ENCODE data around the gene RMP24.
A peak's percentile ranks its signal among the peaks of the same experiment; 100 is the strongest.
"Not testable (repeated sequence)": the region's sequence is repeated elsewhere in the genome, so short reads cannot be mapped to it uniquely, and the experiment has no call there.

The RMP24 gene

DNA sequence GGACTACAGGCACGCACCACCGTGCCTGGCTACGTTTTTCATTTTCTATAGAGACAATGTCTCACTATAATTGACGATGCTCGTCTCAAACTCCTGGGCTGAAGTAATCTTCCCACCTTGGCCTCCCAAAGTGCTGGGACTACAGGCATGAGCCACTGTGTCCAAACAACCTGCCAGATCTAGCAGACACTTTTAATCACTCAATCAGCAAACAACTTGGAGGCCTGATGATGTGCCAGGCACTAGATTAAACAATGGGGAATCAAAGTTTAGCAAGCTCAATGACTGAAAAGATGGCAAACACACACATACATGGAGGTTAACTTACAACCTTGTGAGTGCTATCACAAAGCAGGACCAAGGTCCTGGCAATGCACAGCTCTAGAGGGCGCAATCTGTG, 29.8 kb upstream of the RMP24 start:
- H2AFZ ChIP-seq (ENCODE audit: low read depth, low read length) = no peak overlapping the region
- peaks cover 5% of the 10 kb centered on the region for H3K27me3 ChIP-seq (ENCODE audit: insufficient read depth, low read length)
- H3K4me3 ChIP-seq (ENCODE audit: low read length) = no peak overlapping the region
- H3K9me3 ChIP-seq (ENCODE audit: low read length) = no peaks in the 10 kb centered on the region
- no peaks in the 10 kb centered on the region for H3K4me1 ChIP-seq (ENCODE audit: insufficient read depth, low read length)
- no peaks in the 10 kb centered on the region for H3K36me3 ChIP-seq (ENCODE audit: insufficient read depth, low read length)

DNA sequence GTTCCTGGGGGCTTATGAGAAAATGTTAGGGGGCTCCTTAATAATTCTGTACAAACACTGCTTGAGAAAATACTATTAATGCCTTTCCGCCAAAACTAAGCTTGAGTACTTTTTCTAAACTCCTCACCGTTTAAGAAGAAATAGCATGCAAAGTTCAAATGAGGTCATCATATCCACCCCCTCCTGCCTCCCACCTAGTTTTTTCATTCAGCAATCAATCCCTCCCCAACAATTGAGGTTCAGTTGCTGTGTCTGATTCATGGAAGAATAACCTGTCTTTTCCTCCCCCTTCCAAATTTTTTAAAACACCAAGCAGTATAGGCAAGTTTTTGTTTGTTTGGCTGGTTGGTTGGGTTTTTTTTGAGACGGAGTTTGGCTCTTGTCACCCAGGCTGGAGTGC, 24.4 kb upstream of the RMP24 start:
- peaks cover 23% of the 10 kb centered on the region for H3K27me3 ChIP-seq (ENCODE audit: insufficient read depth, low read length)
- H2AFZ ChIP-seq (ENCODE audit: low read depth, low read length) = no peak overlapping the region
- no peaks in the 10 kb centered on the region for H3K36me3 ChIP-seq (ENCODE audit: insufficient read depth, low read length)
- no peaks in the 10 kb centered on the region for H3K9me3 ChIP-seq (ENCODE audit: low read length)
- no peak overlapping the region for H3K4me3 ChIP-seq (ENCODE audit: low read length)
- peaks cover 5% of the 10 kb centered on the region for H3K4me1 ChIP-seq (ENCODE audit: insufficient read depth, low read length)

DNA sequence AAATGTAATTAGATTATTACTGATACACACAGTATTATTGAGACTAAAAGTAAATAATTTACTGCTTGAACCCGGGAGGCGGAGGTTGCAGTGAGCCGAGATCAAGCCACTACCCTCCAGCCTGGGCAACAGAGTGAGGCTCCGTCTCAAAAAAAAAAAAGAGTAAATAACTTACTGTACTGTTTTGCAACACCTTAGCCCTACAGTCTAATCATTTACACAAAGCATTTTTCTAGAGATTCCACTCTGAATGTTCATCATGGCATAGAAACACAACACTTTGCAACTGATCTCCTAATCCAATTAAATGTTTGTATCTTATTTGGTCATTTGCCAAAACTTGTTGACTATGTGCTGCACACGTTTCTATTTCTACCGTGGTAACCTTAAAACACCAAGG, 23.4 kb upstream of the RMP24 start:
- peaks cover 5% of the 10 kb centered on the region for H3K4me1 ChIP-seq (ENCODE audit: insufficient read depth, low read length)
- H3K4me3 ChIP-seq (ENCODE audit: low read length) = no peak overlapping the region
- H3K27me3 ChIP-seq (ENCODE audit: insufficient read depth, low read length) = peaks cover 23% of the 10 kb centered on the region
- H3K36me3 ChIP-seq (ENCODE audit: insufficient read depth, low read length) = no peaks in the 10 kb centered on the region
- H3K9me3 ChIP-seq (ENCODE audit: low read length) = no peaks in the 10 kb centered on the region
- no peak overlapping the region for H2AFZ ChIP-seq (ENCODE audit: low read depth, low read length)

DNA sequence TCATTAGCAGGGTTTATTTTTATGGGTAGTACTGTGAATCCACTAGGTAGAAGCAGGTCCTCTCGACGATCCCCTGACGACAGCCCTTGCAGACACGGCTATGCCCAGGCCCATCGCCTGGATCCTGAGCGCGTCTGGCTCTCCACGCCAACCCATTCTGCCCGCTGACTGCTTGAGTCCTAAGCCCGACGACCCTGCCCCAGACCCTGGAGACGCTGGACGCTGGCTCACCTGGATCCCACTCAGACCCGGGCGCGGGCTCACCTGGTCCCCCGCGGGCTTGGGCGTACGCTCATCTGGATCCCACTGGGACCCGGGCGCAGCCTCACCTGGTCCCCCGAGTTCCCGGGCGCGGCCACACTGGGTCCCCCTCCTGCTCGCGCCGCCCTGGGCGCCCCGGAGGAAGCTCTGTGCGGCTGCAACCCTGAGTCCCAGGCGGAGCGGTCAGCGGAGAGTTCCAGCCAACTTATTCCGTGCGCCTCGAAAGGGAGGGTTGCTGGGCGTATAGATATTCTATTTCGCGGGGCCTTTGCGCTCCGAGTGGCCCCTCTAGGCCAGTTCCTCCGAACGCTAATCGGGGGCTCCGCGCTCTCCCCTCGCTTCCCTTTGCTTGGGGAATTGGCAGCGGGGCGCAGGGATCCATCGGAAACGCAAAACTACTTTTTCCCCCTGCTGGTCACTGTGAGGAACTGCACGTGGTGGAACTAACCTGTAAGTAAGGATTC, 22.4 kb upstream of the RMP24 start:
- Histone ChIP-seq H3K9me3 (ENCODE audit: low read length) (no peaks in the 10 kb centered on the region), H2AFZ (ENCODE audit: low read depth, low read length) (peak overlapping the region; percentile 81), H3K4me3 (ENCODE audit: low read length) (peak overlapping the region; percentile 45), H3K4me1 (ENCODE audit: insufficient read depth, low read length) (peaks cover 5% of the 10 kb centered on the region), H3K27me3 (ENCODE audit: insufficient read depth, low read length) (peaks cover 18% of the 10 kb centered on the region), H3K36me3 (ENCODE audit: insufficient read depth, low read length) (no peaks in the 10 kb centered on the region)

DNA sequence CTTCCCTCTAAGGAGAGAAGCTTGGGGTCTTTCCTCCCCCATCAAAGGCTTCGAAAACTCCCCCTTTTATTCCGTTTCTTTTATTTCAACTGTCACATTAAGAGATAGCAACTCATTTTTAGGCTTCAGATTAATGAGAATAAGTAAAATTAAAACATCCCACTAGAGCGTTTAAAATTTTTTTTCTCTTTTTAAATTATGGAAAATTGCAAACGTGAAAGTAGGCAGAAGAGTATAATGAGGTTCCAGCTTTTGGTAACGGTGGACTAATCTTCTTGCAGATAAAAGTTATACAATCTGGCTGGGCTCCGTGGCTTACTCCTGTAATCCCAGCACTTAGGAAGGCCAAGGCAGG, 21.9 kb upstream of the RMP24 start:
- peak overlapping the region; percentile 45 for H3K4me3 ChIP-seq (ENCODE audit: low read length)
- peaks cover 5% of the 10 kb centered on the region for H3K4me1 ChIP-seq (ENCODE audit: insufficient read depth, low read length)

DNA sequence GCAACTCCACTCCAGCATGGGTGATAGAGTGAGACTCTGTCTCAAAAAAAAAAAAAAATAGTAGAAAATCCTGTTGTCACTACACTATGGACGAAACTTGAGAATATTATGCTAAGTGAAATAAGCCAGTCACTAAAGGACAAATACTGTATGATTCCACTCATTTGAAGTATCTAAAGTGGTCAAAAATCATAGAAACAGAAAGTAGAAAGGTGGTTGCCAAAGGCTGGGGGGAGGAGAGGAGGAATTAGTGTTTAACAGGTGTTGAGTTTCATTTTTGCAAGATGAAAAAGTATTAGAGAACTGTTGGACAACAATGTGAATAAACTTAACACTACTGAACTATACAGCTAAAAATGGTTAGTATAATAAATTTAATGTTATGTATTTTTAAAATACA, 18.8 kb upstream of the RMP24 start:
- Histone ChIP-seq H3K27me3 (ENCODE audit: insufficient read depth, low read length) (peaks cover 11% of the 10 kb centered on the region), H3K4me1 (ENCODE audit: insufficient read depth, low read length) (peaks cover 5% of the 10 kb centered on the region), H2AFZ (ENCODE audit: low read depth, low read length) (no peak overlapping the region)

More for the DNA sequence above, 21.9 kb upstream of the RMP24 start:
- Histone ChIP-seq H3K27me3 (ENCODE audit: insufficient read depth, low read length) (peaks cover 18% of the 10 kb centered on the region), H3K36me3 (ENCODE audit: insufficient read depth, low read length) (no peaks in the 10 kb centered on the region), H2AFZ (ENCODE audit: low read depth, low read length) (peak overlapping the region; percentile 81), H3K9me3 (ENCODE audit: low read length) (no peaks in the 10 kb centered on the region)

DNA sequence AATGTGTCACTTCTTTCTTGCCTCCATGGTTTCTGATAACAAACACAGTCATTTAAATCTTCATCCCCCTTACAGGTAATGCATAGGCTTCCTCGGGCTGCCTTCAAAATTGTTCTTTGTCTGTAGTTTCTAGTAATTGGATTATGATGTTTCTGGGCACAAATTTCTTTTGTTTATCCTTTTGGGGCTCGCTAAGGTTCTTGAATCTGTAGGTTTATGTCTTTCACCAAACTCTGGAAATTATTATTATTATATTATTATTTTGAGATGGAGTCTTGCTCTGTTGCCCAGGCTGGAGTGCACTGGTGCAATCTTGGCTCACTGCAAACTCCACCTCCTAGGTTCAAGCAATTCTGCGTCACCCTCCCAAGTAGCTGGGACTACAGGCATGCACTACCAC, 16.3 kb upstream of the RMP24 start:
- Histone ChIP-seq H3K27me3 (ENCODE audit: insufficient read depth, low read length) (no peaks in the 10 kb centered on the region), H2AFZ (ENCODE audit: low read depth, low read length) (no peak overlapping the region), H3K36me3 (ENCODE audit: insufficient read depth, low read length) (no peaks in the 10 kb centered on the region), H3K4me3 (ENCODE audit: low read length) (no peak overlapping the region), H3K9me3 (ENCODE audit: low read length) (no peaks in the 10 kb centered on the region), H3K4me1 (ENCODE audit: insufficient read depth, low read length) (no peaks in the 10 kb centered on the region)

More for the DNA sequence above, 18.8 kb upstream of the RMP24 start:
- Histone ChIP-seq H3K9me3 (ENCODE audit: low read length) (no peaks in the 10 kb centered on the region), H3K4me3 (ENCODE audit: low read length) (no peak overlapping the region), H3K36me3 (ENCODE audit: insufficient read depth, low read length) (no peaks in the 10 kb centered on the region)

DNA sequence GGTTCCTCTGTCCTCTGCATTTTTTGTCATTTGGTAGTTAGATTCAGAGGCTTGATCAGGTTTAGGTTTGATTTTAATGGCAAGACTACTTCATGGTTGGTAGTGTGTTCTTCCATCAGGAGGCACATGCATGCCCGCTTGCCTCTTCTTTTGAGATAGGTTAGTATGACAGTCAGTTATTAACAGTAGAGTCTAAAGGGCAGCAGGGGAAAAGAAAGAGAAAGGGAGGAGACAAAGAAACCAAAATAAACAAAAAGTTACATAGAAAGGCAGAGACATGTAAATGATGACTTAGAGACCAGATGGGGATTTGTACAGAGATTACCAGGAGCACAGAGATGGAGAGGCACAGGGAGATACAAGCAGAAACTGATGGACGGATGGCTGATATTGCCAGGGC, 10.2 kb upstream of the RMP24 start:
- no peaks in the 10 kb centered on the region for H3K36me3 ChIP-seq (ENCODE audit: insufficient read depth, low read length)
- no peaks in the 10 kb centered on the region for H3K9me3 ChIP-seq (ENCODE audit: low read length)
- no peaks in the 10 kb centered on the region for H3K4me1 ChIP-seq (ENCODE audit: insufficient read depth, low read length)
- H2AFZ ChIP-seq (ENCODE audit: low read depth, low read length) = no peak overlapping the region
- H3K27me3 ChIP-seq (ENCODE audit: insufficient read depth, low read length) = no peaks in the 10 kb centered on the region
- H3K4me3 ChIP-seq (ENCODE audit: low read length) = no peak overlapping the region

DNA sequence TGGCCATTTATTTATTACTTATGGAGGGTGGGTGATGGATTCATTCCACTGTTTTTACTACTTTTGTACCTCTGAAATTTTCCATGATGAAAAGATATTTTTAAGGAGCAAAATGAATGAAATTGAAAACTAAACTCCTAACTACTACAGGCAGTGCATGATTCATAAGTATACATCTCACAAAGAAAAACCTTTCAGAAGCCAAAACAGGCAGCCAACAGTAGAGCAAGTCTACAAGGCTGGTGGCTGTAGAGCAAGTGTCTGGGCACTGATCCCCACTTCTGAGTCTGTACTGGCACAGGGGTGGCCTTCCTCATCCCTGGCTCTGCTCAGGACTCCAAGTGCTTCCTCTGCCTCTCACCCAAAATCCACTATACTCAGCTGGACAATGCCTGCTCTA, 8.2 kb upstream of the RMP24 start:
- Histone ChIP-seq H3K4me1 (ENCODE audit: insufficient read depth, low read length) (no peaks in the 10 kb centered on the region), H2AFZ (ENCODE audit: low read depth, low read length) (no peak overlapping the region), H3K9me3 (ENCODE audit: low read length) (no peaks in the 10 kb centered on the region), H3K36me3 (ENCODE audit: insufficient read depth, low read length) (no peaks in the 10 kb centered on the region), H3K4me3 (ENCODE audit: low read length) (no peak overlapping the region), H3K27me3 (ENCODE audit: insufficient read depth, low read length) (no peaks in the 10 kb centered on the region)

DNA sequence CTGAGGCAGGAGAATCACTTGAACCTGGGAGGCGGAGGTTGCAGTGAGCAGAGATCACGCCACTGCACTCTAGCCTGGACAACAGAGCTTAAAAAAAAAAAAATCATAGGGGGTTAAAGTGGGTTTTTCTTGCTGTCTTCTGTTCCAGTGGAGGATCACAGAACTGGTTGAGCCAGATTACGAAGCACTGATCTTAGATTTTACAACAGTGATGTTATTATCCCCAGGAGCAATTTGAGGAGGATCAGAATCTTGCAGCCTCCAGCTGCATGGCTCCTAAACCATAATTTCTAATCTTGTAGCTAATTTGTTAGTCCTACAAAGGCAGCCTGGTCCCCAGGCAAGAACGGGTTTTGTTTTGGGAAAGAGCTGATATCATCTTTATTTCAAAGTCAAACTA, 4.6 kb upstream of the RMP24 start:
- H3K4me3 ChIP-seq (ENCODE audit: low read length); H3K9me3 ChIP-seq (ENCODE audit: low read length); H3K4me1 ChIP-seq (ENCODE audit: insufficient read depth, low read length); H2AFZ ChIP-seq (ENCODE audit: low read depth, low read length); H3K36me3 ChIP-seq (ENCODE audit: insufficient read depth, low read length); H3K27me3 ChIP-seq (ENCODE audit: insufficient read depth, low read length): not testable (repeated sequence)

DNA sequence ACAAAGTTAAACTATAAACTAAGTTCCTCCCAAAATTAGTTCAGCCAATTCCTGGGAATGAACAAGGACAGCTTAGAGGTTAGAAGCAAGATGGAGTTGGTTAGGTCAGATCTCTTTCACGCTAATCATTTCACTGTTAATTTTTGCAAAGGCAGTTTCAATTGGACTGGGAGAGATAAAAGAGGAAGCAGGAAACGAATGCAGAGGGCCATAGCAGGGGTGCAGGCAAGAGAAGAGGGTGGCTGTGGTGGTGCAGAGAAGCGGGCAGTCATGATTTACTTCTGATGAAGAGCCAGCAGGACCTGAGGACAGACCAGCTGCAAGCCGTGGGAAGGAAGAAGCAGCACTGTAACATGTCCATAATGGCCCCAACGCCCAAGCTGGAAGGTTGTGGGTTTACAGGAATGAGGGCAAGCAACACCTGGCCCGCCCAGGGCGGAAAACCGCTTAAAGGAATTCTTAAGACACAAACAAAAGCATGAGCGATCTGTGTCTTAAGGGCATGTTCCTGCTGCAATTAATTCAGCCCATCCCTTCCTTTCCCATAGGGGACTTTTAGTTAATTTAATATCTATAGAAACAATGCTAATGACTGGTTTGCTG, 4.1 kb upstream of the RMP24 start:
- H3K4me1 ChIP-seq (ENCODE audit: insufficient read depth, low read length) = peaks cover 4% of the 10 kb centered on the region
- H2AFZ ChIP-seq (ENCODE audit: low read depth, low read length) = no peak overlapping the region
- H3K9me3 ChIP-seq (ENCODE audit: low read length) = no peaks in the 10 kb centered on the region
- no peak overlapping the region for H3K4me3 ChIP-seq (ENCODE audit: low read length)
- H3K27me3 ChIP-seq (ENCODE audit: insufficient read depth, low read length) = no peaks in the 10 kb centered on the region
- H3K36me3 ChIP-seq (ENCODE audit: insufficient read depth, low read length) = no peaks in the 10 kb centered on the region

DNA sequence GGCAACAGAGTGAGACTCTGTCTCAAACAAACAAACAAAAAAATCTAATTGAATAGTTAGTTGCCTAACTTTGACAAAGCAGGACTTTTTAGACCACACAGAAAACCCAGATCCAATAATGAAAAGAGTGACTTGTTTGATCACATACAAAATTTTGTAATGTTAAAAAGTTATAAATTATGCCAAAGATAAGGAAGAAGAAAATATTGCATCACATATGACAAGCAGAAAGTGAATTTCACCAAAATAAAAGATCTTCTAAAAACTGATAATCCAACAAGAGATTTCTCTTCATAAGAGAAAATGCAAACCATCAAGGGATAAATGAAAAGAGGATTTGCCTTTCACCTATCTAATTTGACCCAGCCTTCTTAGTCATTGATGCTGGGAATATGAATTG, 2.8 kb upstream of the RMP24 start:
- no peak overlapping the region for H3K4me3 ChIP-seq (ENCODE audit: low read length)
- H3K4me1 ChIP-seq (ENCODE audit: insufficient read depth, low read length) = peaks cover 14% of the 10 kb centered on the region
- no peaks in the 10 kb centered on the region for H3K9me3 ChIP-seq (ENCODE audit: low read length)
- no peak overlapping the region for H2AFZ ChIP-seq (ENCODE audit: low read depth, low read length)
- peaks cover 12% of the 10 kb centered on the region for H3K36me3 ChIP-seq (ENCODE audit: insufficient read depth, low read length)
- no peaks in the 10 kb centered on the region for H3K27me3 ChIP-seq (ENCODE audit: insufficient read depth, low read length)

DNA sequence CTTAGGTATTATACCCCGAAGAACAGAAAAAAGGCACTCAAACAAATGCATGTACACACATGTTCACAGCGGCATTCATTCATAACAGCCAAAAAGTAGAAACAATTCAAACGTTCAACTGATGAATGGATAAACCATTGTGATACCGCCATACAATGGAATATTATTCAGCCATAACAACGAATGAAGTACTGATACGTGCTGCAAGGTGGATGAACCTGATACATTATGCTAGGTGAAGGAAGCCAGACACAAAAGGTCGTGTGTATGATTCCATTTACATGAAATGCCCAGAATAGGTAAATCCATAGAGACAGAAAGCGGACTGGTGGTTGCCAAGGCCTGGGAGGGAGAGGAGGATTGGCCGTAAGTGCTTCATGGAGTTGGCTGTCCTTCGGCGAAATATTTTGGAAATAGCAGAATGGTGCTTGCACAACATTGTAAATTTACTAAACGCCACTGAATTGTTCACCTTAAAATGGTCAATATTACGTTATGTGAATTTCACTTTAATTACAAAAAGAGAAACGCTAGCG, 750 bp upstream of the RMP24 start:
- no peaks in the 10 kb centered on the region for H3K9me3 ChIP-seq (ENCODE audit: low read length)
- no peaks in the 10 kb centered on the region for H3K27me3 ChIP-seq (ENCODE audit: insufficient read depth, low read length)
- H3K4me1 ChIP-seq (ENCODE audit: insufficient read depth, low read length) = peaks cover 14% of the 10 kb centered on the region
- H3K4me3 ChIP-seq (ENCODE audit: low read length) = peak overlapping the region; percentile 79
- peaks cover 30% of the 10 kb centered on the region for H3K36me3 ChIP-seq (ENCODE audit: insufficient read depth, low read length)
- peak overlapping the region; percentile 91 for H2AFZ ChIP-seq (ENCODE audit: low read depth, low read length)

Measured in neuron (in vitro differentiated cells).